GM12865 (cell line): ENCODE measurements around the gene DNAJC1.

Experiments
- DNase-seq: peaks from one replicate; pipeline ENCODE4 v3.0.0; 2010; ENCODE audit warnings: low read depth
- H3K4me3 ChIP-seq: 2 replicates; pipeline ENCODE4 v1.5.1; 2011; ENCODE audit warnings: mild to moderate bottlenecking, low read depth, low read length, control low read depth
- TF ChIP-seq, protein P1 (sequence below): IDR thresholded peaks from 2 replicates; pipeline ENCODE4 v1.5.1; 2011; ENCODE audit warnings: low read length, control low read depth, low read depth, inconsistent platforms; ENCODE audit not compliant: insufficient read depth; ENCODE audit errors: missing control alignments

DNAJC1 gene

DNA sequence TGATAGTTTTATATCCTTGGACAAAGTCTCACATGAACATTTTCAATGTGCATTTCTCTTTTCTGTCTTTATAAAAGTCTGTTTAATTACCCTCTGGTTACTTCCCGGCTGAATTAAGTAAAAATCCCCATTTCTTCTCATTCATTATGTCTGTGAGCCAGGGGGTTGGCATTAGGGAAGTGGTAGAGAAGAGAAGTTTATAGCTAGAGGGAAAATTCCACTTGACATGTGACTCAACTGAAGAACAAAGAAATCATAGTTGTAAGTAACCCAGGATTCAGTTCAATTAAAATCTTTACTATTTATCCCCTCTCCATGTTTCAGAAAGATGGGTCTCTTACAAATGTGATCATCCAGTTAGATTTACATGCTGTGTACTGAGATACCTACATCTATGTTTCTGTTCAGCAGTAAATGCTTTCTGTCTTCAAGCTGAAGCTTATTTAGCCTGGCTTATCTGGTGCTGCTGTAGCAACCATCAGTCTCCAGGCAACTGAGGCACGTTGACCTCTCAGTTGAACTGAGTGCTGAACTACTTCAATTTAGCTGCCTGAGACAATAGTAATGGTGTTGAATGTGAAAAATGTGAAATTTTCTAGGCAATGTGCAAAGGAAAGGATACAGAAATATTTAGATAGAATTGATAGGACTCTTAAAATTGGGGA is 287.9 kb downstream of the DNAJC1 start:
- no peak overlapping the region for H3K4me3 ChIP-seq
- DNase-seq: no peak
- TF ChIP-seq, protein P1, sequence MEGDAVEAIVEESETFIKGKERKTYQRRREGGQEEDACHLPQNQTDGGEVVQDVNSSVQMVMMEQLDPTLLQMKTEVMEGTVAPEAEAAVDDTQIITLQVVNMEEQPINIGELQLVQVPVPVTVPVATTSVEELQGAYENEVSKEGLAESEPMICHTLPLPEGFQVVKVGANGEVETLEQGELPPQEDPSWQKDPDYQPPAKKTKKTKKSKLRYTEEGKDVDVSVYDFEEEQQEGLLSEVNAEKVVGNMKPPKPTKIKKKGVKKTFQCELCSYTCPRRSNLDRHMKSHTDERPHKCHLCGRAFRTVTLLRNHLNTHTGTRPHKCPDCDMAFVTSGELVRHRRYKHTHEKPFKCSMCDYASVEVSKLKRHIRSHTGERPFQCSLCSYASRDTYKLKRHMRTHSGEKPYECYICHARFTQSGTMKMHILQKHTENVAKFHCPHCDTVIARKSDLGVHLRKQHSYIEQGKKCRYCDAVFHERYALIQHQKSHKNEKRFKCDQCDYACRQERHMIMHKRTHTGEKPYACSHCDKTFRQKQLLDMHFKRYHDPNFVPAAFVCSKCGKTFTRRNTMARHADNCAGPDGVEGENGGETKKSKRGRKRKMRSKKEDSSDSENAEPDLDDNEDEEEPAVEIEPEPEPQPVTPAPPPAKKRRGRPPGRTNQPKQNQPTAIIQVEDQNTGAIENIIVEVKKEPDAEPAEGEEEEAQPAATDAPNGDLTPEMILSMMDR: no peak

DNA sequence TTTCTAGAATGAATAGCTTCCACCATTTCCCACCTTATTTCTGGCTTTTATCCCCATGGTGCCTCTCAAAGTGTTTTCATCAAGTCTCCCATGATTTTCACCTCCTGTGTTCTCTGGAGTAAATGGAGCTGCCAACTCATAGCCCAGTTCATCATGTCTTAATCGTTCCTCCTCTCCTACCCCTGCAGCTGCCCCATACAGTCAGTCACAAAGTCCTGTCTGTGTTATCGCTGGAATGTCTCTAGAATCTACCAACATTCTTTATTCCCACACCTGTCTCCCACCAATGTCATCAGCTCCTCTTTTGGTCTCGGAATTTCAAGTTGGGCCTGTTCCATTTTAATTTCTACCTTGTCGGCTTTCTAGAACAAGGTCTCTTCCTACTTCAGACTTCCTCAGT is 290.6 kb downstream of the DNAJC1 start:
- no peak overlapping the region for H3K4me3 ChIP-seq
- no peak for DNase-seq
- TF ChIP-seq, protein P1: no peak

DNA sequence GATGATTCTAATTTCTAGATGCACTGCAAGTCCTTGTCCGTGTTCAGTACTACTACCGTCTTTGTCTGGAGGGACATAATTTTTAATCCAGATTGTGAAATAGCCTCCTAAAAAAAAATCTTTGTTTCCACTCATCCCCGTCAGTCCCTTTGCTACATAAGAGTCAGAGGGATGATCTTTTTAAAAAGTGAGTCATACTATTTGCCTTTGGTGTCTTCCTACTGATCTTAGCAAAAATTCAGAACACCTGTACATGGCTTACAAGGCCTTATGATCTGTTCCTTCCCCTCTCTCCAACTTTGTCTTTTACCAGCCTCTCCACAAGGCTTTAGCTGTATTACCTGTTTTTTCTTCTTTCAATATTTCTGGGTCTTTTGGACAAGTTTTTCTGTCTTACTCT is 296.0 kb downstream of the DNAJC1 start:
- TF ChIP-seq, protein P1: no peak
- no peak for DNase-seq

More for the DNA sequence above, 296.0 kb downstream of the DNAJC1 start:
- no peak overlapping the region for H3K4me3 ChIP-seq
